H1 (cell line): Measurements from ENCODE around the gene RNU6-9. TPM values are rescaled to one million over a fixed set of nuclear protein-coding genes. Genes with fewer than 3 reads are reported as not detected.

Experiments used
- ATF3 ChIP-seq: IDR thresholded peaks from 2 replicates; pipeline ENCODE4 v1.6.1; 2011; ENCODE audit warnings: low read depth, mild to moderate bottlenecking, low read length; ENCODE audit not compliant: insufficient read depth
- CEBPB ChIP-seq: IDR thresholded peaks from 2 replicates; pipeline ENCODE4 v1.6.1; 2012; ENCODE audit warnings: low read depth, low read length
- CREB1 ChIP-seq: IDR thresholded peaks from 2 replicates; pipeline ENCODE4 v1.6.1; 2012; ENCODE audit warnings: inconsistent platforms
- EZH2 ChIP-seq: fragments of 200-600 bp; sonication (generic); IDR thresholded peaks from 2 replicates; pipeline ENCODE4 v1.7.1; 2012; ENCODE audit warnings: low read depth, mild to moderate bottlenecking, moderate library complexity, low read length, inconsistent platforms; ENCODE audit not compliant: severe bottlenecking
- JUN ChIP-seq: IDR thresholded peaks from 2 replicates; pipeline ENCODE4 v1.6.1; 2011; ENCODE audit warnings: low read depth, mild to moderate bottlenecking, improper control_type of control experiment, low read length
- KDM1A ChIP-seq: fragments of 200-600, 300-600 bp; sonication (generic); IDR thresholded peaks from 2 replicates; pipeline ENCODE4 v1.7.1; 2016; ENCODE audit warnings: mild to moderate bottlenecking, low read length, borderline replicate concordance
- KDM4A ChIP-seq: IDR thresholded peaks from one replicate; pipeline ENCODE4 v1.7.1; 2012; ENCODE audit warnings: low read depth, mild to moderate bottlenecking, moderate library complexity, low read length, inconsistent platforms; ENCODE audit not compliant: severe bottlenecking
- MAX ChIP-seq: IDR thresholded peaks from 2 replicates; pipeline ENCODE4 v1.6.1; 2012; ENCODE audit warnings: inconsistent platforms
- NANOG ChIP-seq: IDR thresholded peaks from 2 replicates; pipeline ENCODE4 v1.6.1; 2011; ENCODE audit warnings: low read length, low read depth, mild to moderate bottlenecking, inconsistent platforms; ENCODE audit not compliant: insufficient read depth, poor library complexity, severe bottlenecking
- SIRT6 ChIP-seq: IDR thresholded peaks from one replicate; pipeline ENCODE4 v1.7.1; 2012; ENCODE audit warnings: low read length, inconsistent platforms
- SP4 ChIP-seq: IDR thresholded peaks from 2 replicates; pipeline ENCODE4 v1.6.1; 2012; ENCODE audit warnings: low read length, inconsistent platforms
- SUZ12 ChIP-seq: fragments of 200-600 bp; sonication (generic); IDR thresholded peaks from 2 replicates; pipeline ENCODE4 v1.6.1; 2012; ENCODE audit warnings: mild to moderate bottlenecking, inconsistent platforms, low read length, moderate library complexity, mixed read lengths
- TAF1 ChIP-seq: IDR thresholded peaks from 2 replicates; pipeline ENCODE4 v1.6.1; 2011; ENCODE audit warnings: mild to moderate bottlenecking, low read depth, low read length
- YY1 ChIP-seq: IDR thresholded peaks from 2 replicates; pipeline ENCODE4 v1.6.1; 2011; ENCODE audit warnings: low read depth, mild to moderate bottlenecking, low read length
- polyA plus RNA-seq, 7 experiments: library from polyadenylated mRNA; depleted of rRNA in 3 of 7; stranded (reverse) in 5 of 7; unstranded in 2 of 7; fragments of >200 nt in 5 of 7; fragments of 200-250 nt in 2 of 7; gene quantifications; 1 replicate in 5 of 7; 2 replicates in 1 of 7; 4 replicates in 1 of 7; pipeline versions ENCODE4 v1.2.1 to v1.2.3, GENCODE V29; 2011 to 2013; ENCODE audit warnings: missing spikeins in 2 of 7, mixed read lengths in 2 of 7
- total RNA-seq: library from RNA; stranded (reverse); fragmentation: NEBNext Ultra II Directional; extraction: Animal tissue kit (Norgen Biotek cat#: 25700); gene quantifications from 2 replicates; pipeline ENCODE4 v1.2.1, GENCODE V29; 2021
- TF ChIP-seq, protein P1 (sequence below): IDR thresholded peaks from 2 replicates; pipeline ENCODE4 v1.6.1; 2012; ENCODE audit warnings: inconsistent platforms
- TF ChIP-seq, protein P2 (sequence below): IDR thresholded peaks from 2 replicates; pipeline ENCODE4 v1.6.1; 2011; ENCODE audit warnings: low read length, improper control_type of control experiment
- TF ChIP-seq, protein P3 (sequence below), 3 experiments: IDR thresholded peaks; 1 replicate in 2 of 3; 2 replicates in 1 of 3; pipeline versions ENCODE4 v1.5.1 to v1.6.1; 2011; ENCODE audit warnings: low read length in 3 of 3, mild to moderate bottlenecking in 3 of 3, inconsistent platforms in 2 of 3, low read depth in 1 of 3, moderate library complexity in 1 of 3; ENCODE audit not compliant: insufficient read depth in 1 of 3; ENCODE audit errors: control extremely low read depth in 1 of 3

Gene RNU6-9
- total and polyA plus RNA-seq, 2 of the 8 experiments (the other 6 are each of a cell fraction or from before 2014, with no cell fraction given): not detected

DNA sequence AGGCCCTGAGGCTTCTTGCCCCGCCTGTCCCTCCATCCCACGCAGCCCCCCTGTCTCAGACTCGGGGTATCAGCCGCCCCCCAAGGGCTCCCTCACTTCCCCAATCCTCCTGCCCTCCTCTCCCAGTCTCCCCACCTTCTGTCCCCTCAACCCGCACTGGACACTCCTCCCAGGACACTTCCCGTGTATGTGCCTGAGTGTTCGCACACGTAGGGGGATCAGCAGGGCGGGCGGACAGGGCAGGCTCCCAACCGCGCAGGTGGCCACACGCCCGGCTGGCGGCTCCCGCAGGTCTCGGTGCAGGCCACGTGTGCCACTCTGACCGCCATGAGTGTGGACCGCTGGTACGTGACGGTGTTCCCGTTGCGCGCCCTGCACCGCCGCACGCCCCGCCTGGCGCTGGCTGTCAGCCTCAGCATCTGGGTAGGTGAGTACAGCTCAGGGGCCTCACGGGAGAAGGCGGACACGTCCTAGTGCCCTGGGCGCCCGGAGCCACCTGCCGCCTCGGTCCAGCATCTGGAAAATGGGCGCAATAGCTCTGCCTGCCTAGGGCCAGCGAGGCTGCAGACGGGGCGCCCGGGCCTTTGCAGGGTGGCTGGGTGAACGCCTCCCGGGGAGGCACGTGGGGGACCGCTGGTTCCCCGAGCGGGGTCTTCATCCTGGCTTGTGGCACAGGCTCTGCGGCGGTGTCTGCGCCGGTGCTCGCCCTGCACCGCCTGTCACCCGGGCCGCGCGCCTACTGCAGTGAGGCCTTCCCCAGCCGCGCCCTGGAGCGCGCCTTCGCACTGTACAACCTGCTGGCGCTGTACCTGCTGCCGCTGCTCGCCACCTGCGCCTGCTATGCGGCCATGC, 26.1 kb downstream of the RNU6-9 start (continued):
- TF ChIP-seq, protein P1, sequence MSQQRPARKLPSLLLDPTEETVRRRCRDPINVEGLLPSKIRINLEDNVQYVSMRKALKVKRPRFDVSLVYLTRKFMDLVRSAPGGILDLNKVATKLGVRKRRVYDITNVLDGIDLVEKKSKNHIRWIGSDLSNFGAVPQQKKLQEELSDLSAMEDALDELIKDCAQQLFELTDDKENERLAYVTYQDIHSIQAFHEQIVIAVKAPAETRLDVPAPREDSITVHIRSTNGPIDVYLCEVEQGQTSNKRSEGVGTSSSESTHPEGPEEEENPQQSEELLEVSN: peak; percentile 71
- TF ChIP-seq YY1 (no peak), MAX (peak; percentile 81), JUN (no peak), NANOG (no peak), SUZ12 (peak; percentile 90), CREB1 (0 out of 2 replicates have a peak, but pooled peaks have one; percentile 8), SIRT6 (no peak), EZH2 (peak; percentile 95), TAF1 (no peak), CEBPB (no peak), KDM1A (peak; percentile 77), KDM4A (peak; percentile 24), ATF3 (no peak), SP4 (no peak)
- TF ChIP-seq, protein P2, sequence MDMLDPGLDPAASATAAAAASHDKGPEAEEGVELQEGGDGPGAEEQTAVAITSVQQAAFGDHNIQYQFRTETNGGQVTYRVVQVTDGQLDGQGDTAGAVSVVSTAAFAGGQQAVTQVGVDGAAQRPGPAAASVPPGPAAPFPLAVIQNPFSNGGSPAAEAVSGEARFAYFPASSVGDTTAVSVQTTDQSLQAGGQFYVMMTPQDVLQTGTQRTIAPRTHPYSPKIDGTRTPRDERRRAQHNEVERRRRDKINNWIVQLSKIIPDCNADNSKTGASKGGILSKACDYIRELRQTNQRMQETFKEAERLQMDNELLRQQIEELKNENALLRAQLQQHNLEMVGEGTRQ: no peak
- TF ChIP-seq, protein P3, sequence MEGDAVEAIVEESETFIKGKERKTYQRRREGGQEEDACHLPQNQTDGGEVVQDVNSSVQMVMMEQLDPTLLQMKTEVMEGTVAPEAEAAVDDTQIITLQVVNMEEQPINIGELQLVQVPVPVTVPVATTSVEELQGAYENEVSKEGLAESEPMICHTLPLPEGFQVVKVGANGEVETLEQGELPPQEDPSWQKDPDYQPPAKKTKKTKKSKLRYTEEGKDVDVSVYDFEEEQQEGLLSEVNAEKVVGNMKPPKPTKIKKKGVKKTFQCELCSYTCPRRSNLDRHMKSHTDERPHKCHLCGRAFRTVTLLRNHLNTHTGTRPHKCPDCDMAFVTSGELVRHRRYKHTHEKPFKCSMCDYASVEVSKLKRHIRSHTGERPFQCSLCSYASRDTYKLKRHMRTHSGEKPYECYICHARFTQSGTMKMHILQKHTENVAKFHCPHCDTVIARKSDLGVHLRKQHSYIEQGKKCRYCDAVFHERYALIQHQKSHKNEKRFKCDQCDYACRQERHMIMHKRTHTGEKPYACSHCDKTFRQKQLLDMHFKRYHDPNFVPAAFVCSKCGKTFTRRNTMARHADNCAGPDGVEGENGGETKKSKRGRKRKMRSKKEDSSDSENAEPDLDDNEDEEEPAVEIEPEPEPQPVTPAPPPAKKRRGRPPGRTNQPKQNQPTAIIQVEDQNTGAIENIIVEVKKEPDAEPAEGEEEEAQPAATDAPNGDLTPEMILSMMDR (IDR thresholded peaks at IDR 0.05; ENCODE audit: control extremely low read depth in 1 of 3, insufficient read depth in 1 of 3, low read depth in 1 of 3, low read length in 3 of 3): no peak
